GM19239 (cell line): ENCODE measurements around the gene PER3.
"Not testable (repeated sequence)": the region's sequence is repeated elsewhere in the genome, so short reads cannot be mapped to it uniquely, and the experiment has no call there.

Experiments
- DNase-seq: peaks from one replicate; pipeline ENCODE4 v3.0.0; 2011; ENCODE audit warnings: low spot score; ENCODE audit not compliant: insufficient read length
- FAIRE-seq: peaks from 2 replicates; lab custom pipeline; 2011; peaks lifted over from hg19 to GRCh38; lab: Jason Lieb, UNC

The PER3 gene

DNA sequence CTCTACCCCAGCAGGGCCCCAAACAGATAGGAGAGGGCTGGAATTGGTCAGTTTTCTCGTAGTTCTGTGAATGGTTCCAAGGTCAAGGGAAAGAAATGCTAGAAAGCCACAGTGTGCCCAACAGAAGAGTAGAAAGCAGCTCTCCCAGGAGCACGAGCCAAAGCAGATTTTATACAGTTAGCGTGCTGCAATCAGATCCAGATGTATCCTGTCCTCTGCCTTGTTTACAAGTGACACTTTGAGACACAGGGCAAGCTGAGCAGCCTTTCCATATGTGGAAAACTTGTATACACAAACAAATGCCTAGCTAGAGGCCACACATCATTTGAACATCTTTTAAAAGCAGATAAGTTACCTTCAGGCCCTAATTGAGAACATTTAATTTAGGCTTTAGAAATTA lies 6.5 kb upstream of the PER3 start:
- FAIRE-seq: no peak
- no peak for DNase-seq

DNA sequence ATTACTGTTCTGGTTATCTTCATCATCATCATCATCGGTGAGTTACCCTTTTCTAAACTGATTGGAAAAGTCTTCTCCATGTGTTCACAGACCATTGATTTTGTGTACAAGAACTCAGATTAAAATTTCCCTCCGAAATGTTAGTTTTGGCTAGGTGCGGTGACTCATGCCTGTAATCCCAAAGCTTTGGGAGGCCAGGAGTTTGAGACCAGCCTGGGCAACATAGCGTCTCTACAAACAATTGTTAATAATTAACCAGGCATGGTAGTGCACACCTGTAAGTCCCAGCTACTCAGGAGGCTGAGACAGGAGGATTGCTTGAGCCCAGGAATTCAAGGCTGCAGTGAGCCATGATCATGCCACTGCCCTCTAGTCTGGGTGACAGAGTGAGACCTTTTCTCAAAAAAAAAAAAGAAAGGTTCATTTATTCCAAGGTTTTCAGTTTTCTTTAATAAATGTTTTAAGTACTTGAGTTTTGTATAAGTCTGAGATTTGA lies 5.9 kb upstream of the PER3 start:
- DNase-seq (no peak), FAIRE-seq (no peak)

DNA sequence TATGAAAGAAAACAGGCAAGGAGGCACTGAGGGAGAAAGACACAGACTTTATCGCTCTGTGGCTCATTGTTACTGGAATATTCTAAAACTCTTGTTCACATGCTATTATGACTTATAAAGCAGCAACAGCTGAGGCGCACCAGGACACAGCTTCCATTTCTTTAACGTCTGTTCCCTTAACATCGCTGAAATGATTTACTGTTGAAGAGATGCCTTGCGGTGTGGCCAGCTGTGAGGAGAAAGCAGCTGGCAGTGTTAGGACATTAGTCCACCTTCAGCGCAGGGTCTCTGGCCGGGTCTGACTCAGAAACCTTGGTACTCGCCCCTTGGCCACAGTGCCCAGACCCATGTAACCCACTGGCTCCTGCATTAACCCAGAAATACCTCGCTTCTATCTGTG lies 3.1 kb upstream of the PER3 start:
- DNase-seq (no peak), FAIRE-seq (no peak)

- FAIRE-seq (peak; percentile 14), DNase-seq (no peak)
Observed at GRCh38 chr1:7781501-7781900, 2.6 kb upstream of the PER3 start.

- FAIRE-seq (peak; percentile 40), DNase-seq (no peak)
Observed at GRCh38 chr1:7781923-7782495, 2.1 kb upstream of the PER3 start.

DNA sequence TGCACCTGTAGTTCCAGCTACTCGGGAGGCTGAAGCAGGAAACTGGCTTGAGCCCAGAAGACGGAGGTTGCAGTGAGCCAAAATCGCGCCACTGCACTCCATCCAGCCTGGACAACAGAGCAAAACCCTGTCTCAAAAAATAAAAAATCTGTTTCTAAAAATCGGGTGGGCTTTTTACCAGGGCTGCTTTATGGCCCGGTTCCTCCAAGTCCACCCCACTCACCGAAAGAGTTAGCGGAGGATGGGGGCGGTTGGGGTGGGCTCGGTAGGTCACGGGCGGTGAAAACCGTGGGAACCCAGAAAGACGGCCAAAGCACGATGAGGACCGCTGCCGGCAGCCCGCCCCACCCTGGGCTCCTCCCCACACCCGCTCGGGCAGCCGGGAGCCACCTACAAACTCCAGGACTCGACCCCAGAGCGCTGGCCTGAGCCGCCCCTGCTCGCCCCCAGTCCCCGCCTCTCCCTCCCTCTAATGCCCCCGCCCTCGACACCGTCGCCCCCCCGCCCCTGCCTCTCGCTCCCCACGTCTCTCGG lies 846 bp upstream of the PER3 start:
- DNase-seq: peak; percentile 36
- FAIRE-seq: peak; percentile 76

GRCh38 chr1:7784492-7785071 lies 491 bp downstream of the PER3 start:
- DNase-seq: no peak
- FAIRE-seq: no peak

GRCh38 chr1:7785108-7785507 lies 1.0 kb downstream of the PER3 start:
- DNase-seq: no peak
- FAIRE-seq: no peak

- FAIRE-seq: no peak
- DNase-seq: no peak
Observed at GRCh38 chr1:7786795-7787194, 2.7 kb downstream of the PER3 start.

DNA sequence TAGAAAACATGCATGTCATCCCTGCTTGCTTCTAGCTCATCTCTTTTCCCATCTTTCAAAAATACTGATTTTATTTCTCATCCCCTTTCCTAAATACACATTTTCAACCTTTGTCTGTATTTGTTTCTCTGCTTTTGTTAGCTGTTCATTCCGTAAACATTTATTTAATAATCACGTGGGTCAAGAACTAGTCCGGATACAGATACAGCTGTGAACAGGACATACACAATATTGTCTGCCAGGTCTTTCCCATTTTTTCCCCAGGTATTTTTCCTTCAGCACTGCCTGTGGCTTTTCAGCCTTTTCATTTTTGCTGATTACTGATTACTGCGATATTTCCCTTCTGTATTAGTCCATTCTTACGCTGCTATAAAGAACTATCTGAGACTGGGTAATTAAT lies 5.7 kb downstream of the PER3 start:
- DNase-seq: no peak
- no peak for FAIRE-seq

DNA sequence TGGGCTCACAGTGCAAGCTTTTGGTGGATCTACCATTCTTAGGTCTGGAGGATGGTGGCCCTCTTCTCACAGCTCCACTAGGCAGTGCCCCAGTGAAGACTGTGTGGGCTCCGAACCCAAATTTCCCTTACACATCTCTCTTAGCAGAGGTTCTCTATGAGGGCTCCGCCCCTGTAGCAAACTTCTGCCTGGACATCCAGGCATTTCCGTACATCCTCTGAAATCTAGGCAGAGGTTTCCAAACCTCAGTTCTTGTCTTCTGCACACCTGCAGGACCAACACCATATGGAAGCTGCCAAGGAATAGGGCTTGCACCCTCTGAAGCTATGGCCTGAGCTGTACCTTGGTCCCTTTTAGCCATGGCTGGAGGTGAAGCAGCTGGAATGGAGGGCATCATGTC lies 6.9 kb downstream of the PER3 start:
- not testable (repeated sequence) for FAIRE-seq, DNase-seq

- DNase-seq (no peak), FAIRE-seq (no peak)
Observed at GRCh38 chr1:7795406-7795805, 11.3 kb downstream of the PER3 start.

GRCh38 chr1:7805460-7805859 lies 21.4 kb downstream of the PER3 start:
- FAIRE-seq (no peak), DNase-seq (no peak)

DNA sequence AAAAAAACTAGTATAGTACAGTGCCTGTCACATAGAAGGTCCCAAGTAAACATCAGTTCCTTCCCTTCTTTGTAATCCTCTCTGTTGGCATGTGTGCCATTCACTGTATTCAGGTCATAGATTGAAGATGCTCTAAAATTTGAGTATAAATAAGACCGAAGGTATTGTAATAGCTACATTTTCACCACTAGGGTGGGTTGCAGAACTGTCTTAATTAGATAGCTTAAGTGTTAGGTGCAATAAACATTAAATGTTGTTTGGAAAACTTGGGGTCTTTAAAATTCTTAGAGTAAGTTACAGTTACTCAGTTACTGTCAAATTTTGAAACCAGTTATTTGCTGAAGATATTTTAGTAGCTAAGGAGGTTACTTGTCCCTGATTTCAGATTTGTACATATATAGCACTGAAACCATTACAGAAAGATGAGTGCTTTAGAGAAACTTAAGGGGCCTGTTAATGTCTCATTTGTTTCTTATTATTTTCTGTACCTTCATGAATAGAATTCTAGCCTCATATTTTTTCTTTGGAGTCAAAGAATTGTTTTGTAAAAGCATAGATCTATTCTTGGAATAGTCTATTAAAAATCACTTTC lies 24.3 kb downstream of the PER3 start:
- no peak for DNase-seq
- FAIRE-seq: no peak

DNA sequence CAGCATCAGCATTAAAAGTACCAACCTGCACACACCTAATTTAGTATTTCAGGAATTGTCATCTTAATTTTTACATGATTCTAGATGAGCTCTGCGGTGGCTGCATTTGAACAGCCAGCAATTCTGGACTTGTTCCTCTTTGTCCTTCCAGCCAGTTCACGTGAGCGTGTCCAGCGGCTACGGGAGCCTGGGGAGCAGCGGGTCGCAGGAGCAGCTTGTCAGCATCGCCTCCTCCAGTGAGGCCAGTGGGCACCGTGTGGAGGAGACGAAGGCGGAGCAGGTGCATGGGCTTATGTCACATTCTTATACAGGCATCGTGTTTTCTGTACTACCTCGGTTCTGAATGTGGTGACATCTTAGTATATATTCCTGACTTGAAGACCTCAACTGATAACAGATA lies 25.7 kb downstream of the PER3 start:
- DNase-seq (no peak), FAIRE-seq (no peak)

- FAIRE-seq: no peak
- DNase-seq: no peak
Observed at GRCh38 chr1:7810395-7810794, 26.3 kb downstream of the PER3 start.

- no peak for FAIRE-seq
- no peak for DNase-seq
Observed at GRCh38 chr1:7811476-7811875, 27.4 kb downstream of the PER3 start.

- DNase-seq (no peak), FAIRE-seq (no peak)
Observed at GRCh38 chr1:7813677-7814373, 29.7 kb downstream of the PER3 start.

DNA sequence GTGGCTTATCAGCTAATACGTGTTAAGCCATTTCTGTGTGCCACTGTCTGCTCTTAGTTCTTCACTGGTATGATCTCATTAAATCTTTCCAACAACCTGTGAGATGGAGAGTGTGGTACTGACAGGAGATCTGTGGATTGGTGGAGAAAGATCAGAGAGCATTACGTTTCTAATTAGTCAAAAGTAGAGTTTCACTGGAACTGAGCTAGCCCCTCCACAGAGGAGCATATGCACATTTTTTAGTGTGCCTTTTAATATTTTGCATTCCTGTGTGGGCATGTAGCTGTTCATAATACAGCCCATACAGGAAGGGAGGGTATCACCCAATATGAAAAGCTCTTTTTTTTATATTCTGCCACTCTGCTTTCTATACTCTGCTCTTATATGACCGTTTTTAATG lies 37.2 kb downstream of the PER3 start:
- FAIRE-seq (no peak), DNase-seq (no peak)

- DNase-seq (no peak), FAIRE-seq (no peak)
Observed at GRCh38 chr1:7824701-7825100, 40.6 kb downstream of the PER3 start.

DNA sequence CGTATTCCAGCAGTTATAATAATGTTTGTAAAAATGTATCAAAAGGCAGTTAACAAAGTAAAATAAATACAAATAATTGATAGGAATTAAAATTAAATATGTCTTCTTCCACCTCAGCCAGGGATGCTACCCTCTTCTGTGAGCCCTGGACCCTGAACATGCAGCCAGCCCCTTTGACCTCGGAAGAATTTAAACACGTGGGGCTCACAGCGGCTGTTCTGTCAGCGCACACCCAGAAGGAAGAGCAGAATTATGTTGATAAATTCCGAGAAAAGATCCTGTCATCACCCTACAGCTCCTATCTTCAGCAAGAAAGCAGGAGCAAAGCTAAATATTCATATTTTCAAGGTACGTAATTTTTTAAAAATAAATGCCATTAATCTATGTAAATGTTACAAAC lies 42.3 kb downstream of the PER3 start:
- no peak for DNase-seq
- FAIRE-seq: no peak
